ENCODE results near the gene MRPL46.

The MRPL46 gene

GRCh38 chr15:88448991-88449461 is 18.2 kb downstream of the MRPL46 start:
- Histone ChIP-seq H4K20me1 (ENCODE audit: insufficient read depth, low read length) (no peaks in the 10 kb centered on the region), H3K4me3 (ENCODE audit: low read depth, low read length, poor library complexity, severe bottlenecking) (no peak overlapping the region), H3K4me2 (ENCODE audit: low read length) (no peak overlapping the region), H3K9me2 (ENCODE audit: low read depth, low read length) (no peaks in the 10 kb centered on the region), H3F3A (ENCODE audit: insufficient read depth, low read length) (no peaks in the 10 kb centered on the region), H2AFZ (ENCODE audit: low read length) (no peak overlapping the region), H3K36me3 (ENCODE audit: insufficient read depth, low read length) (no peaks in the 10 kb centered on the region; the same call in 1 of the 2 replicates), H3K9me3 (ENCODE audit: low read length) (no peaks in the 10 kb centered on the region), H3K4me1 (ENCODE audit: insufficient read depth, low read length, severe bottlenecking) (peaks cover 3% of the 10 kb centered on the region), H3K9ac (ENCODE audit: low read length) (no peak overlapping the region), H3K27ac (ENCODE audit: low read depth, low read length, poor library complexity, severe bottlenecking) (no peak overlapping the region), H3K79me2 (ENCODE audit: insufficient read depth, low read length) (no peaks in the 10 kb centered on the region), H3K27me3 (ENCODE audit: insufficient read depth, low read length) (no peaks in the 10 kb centered on the region)
- TF ChIP-seq CTCF (IDR thresholded peaks at IDR 0.05; ENCODE audit: low read length), result no peak
- TF ChIP-seq EZH2 (IDR thresholded peaks at IDR 0.05; ENCODE audit: borderline replicate concordance, low read length), result no peak

GRCh38 chr15:88447741-88448140 is 19.4 kb downstream of the MRPL46 start:
- no peak overlapping the region for H3K9ac ChIP-seq (ENCODE audit: low read length)
- no peaks in the 10 kb centered on the region; the same call in 1 of the 2 replicates for H3K36me3 ChIP-seq (ENCODE audit: insufficient read depth, low read length)
- H4K20me1 ChIP-seq (ENCODE audit: insufficient read depth, low read length), result no peaks in the 10 kb centered on the region
- no peak overlapping the region for H3K4me3 ChIP-seq (ENCODE audit: low read depth, low read length, poor library complexity, severe bottlenecking)
- H3K27ac ChIP-seq (ENCODE audit: low read depth, low read length, poor library complexity, severe bottlenecking), result no peak overlapping the region
- H3K4me1 ChIP-seq (ENCODE audit: insufficient read depth, low read length, severe bottlenecking), result peaks cover 3% of the 10 kb centered on the region
- H3K27me3 ChIP-seq (ENCODE audit: insufficient read depth, low read length), result no peaks in the 10 kb centered on the region; the same call in 1 of the 2 replicates
- no peak overlapping the region for H3K4me2 ChIP-seq (ENCODE audit: low read length)
- no peaks in the 10 kb centered on the region for H3K9me2 ChIP-seq (ENCODE audit: low read depth, low read length)
- no peaks in the 10 kb centered on the region for H3F3A ChIP-seq (ENCODE audit: insufficient read depth, low read length)
- H3K9me3 ChIP-seq (ENCODE audit: low read length), result no peaks in the 10 kb centered on the region
- H3K79me2 ChIP-seq (ENCODE audit: insufficient read depth, low read length), result no peaks in the 10 kb centered on the region
- TF ChIP-seq EZH2 (IDR thresholded peaks at IDR 0.05; ENCODE audit: borderline replicate concordance, low read length) (no peak), CTCF (IDR thresholded peaks at IDR 0.05; ENCODE audit: low read length) (no peak)
- no peak overlapping the region for H2AFZ ChIP-seq (ENCODE audit: low read length)

DNA sequence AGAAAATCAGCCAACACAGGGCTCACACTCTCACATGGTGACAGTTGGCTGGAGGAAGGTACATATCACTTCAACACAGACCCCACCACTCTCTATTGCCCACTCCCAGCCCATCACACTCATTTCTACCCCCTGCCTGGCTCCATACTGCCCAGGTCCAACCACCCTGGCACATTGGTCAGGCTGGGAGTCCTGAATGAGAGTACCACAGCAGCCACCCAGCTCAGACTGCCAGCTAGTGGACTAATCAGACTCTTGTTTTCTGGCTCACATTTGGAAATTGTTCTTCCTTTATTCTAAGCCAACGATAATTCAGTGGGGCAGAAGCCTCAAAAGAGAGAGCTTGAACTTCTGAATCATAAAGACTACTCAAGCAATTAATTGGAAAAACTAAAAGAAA is 20.0 kb downstream of the MRPL46 start:
- Histone ChIP-seq H3K27ac (ENCODE audit: low read depth, low read length, poor library complexity, severe bottlenecking) (no peak overlapping the region), H3K36me3 (ENCODE audit: insufficient read depth, low read length) (no peaks in the 10 kb centered on the region; the same call in 1 of the 2 replicates), H3K79me2 (ENCODE audit: insufficient read depth, low read length) (no peaks in the 10 kb centered on the region), H3K4me3 (ENCODE audit: low read depth, low read length, poor library complexity, severe bottlenecking) (no peak overlapping the region), H3K27me3 (ENCODE audit: insufficient read depth, low read length) (no peaks in the 10 kb centered on the region; the same call in 1 of the 2 replicates), H3K9ac (ENCODE audit: low read length) (no peak overlapping the region), H3F3A (ENCODE audit: insufficient read depth, low read length) (no peaks in the 10 kb centered on the region), H4K20me1 (ENCODE audit: insufficient read depth, low read length) (no peaks in the 10 kb centered on the region), H3K9me3 (ENCODE audit: low read length) (no peaks in the 10 kb centered on the region), H3K4me2 (ENCODE audit: low read length) (no peak overlapping the region), H3K9me2 (ENCODE audit: low read depth, low read length) (no peaks in the 10 kb centered on the region), H2AFZ (ENCODE audit: low read length) (no peak overlapping the region), H3K4me1 (ENCODE audit: insufficient read depth, low read length, severe bottlenecking) (peaks cover 3% of the 10 kb centered on the region)
- TF ChIP-seq CTCF (IDR thresholded peaks at IDR 0.05; ENCODE audit: low read length) (no peak), EZH2 (IDR thresholded peaks at IDR 0.05; ENCODE audit: borderline replicate concordance, low read length) (no peak)
